CD4-positive, alpha-beta T cell treated with Interleukin-17A for 1 hour (primary cell): ENCODE measurements around the gene SPRTN.

ENCODE experiments used
- DNase-seq: peaks from one replicate; pipeline ENCODE4 v3.0.0-alpha.2; 2020

The SPRTN gene, protein sequence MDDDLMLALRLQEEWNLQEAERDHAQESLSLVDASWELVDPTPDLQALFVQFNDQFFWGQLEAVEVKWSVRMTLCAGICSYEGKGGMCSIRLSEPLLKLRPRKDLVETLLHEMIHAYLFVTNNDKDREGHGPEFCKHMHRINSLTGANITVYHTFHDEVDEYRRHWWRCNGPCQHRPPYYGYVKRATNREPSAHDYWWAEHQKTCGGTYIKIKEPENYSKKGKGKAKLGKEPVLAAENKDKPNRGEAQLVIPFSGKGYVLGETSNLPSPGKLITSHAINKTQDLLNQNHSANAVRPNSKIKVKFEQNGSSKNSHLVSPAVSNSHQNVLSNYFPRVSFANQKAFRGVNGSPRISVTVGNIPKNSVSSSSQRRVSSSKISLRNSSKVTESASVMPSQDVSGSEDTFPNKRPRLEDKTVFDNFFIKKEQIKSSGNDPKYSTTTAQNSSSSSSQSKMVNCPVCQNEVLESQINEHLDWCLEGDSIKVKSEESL

GRCh38 chr1:231338270-231339128 lies at the start of gene SPRTN:
SPRTN (plus strand) TSS chr1:231338293; CDS start chr1:231338384, 91 bp downstream.
- DNase-seq, result no peak

- DNase-seq, result no peak
Measured at GRCh38 chr1:231295938-231296337, 42.2 kb upstream of the SPRTN start.

DNA sequence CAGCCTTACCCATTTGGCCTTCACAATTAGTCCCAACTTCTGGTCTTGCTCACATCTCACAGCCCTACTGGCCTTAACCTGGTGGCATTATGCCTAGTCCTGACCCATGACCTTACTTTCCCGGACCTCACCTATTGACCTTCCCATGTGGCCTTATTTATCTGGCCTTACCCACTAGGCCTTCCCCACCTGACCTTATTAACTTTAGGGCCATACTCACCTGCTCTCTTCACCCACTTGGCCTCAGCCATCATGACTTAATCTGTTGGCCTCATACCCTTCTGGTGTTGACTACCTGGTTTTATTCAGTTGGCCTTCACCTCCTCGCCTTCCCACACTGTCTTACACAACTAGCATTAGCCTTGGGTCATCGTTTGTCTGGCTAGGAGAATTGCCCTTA lies 36.1 kb upstream of the SPRTN start:
- no peak for DNase-seq

GRCh38 chr1:231310391-231310934 lies 27.6 kb upstream of the SPRTN start:
- no peak for DNase-seq

- DNase-seq, result no peak
Measured at GRCh38 chr1:231311720-231312431, 26.2 kb upstream of the SPRTN start.

- DNase-seq, result no peak
Measured at GRCh38 chr1:231312432-231312788, 25.7 kb upstream of the SPRTN start.

- no peak for DNase-seq
Measured at GRCh38 chr1:231313661-231314060, 24.4 kb upstream of the SPRTN start.

DNA sequence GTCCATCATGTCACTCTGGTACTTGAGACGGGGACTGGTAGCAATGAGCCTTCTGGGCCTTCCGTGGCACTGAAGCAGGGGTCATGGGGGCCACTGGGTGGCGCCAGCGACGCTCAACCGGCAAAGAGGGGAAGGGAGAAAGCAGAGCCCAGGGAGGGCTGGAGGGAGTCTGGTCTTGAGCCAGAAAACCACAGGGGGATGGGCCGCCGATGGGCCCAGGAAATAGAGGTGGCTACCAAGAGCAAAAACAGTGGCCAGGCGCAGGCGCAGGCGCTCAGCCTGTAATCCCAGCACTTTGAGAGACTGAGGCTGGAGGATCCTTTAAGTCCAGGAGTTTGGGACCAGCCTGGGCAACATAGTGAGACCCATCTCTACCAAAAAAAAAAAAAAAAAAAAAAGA lies 22.2 kb upstream of the SPRTN start:
- DNase-seq, result peak; percentile 38

GRCh38 chr1:231317306-231318014 lies 20.6 kb upstream of the SPRTN start:
- DNase-seq, result no peak

- DNase-seq, result no peak
Measured at GRCh38 chr1:231318015-231318355, 20.1 kb upstream of the SPRTN start.

- no peak for DNase-seq
Measured at GRCh38 chr1:231318568-231318967, 19.5 kb upstream of the SPRTN start.

DNA sequence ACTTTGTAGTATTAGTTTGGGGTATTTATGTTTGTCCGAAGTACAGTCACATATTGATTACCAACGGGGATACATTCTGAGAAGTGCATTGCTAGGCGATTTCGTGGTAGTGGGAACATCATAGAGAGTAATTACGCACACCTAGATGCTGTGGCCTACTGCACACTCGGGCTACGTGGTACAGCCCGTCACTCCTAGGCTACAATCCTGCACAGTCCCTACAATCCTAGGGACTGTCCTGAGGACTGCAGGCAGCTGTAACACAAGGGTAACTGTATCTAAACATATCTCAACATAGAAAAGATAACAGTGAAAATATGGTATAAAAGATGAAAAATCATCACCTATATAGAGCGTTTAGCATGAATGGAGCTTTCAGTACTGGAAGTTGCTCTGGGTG lies 19.0 kb upstream of the SPRTN start:
- DNase-seq, result no peak

GRCh38 chr1:231322880-231323530 lies 15.1 kb upstream of the SPRTN start:
- DNase-seq, result no peak

DNA sequence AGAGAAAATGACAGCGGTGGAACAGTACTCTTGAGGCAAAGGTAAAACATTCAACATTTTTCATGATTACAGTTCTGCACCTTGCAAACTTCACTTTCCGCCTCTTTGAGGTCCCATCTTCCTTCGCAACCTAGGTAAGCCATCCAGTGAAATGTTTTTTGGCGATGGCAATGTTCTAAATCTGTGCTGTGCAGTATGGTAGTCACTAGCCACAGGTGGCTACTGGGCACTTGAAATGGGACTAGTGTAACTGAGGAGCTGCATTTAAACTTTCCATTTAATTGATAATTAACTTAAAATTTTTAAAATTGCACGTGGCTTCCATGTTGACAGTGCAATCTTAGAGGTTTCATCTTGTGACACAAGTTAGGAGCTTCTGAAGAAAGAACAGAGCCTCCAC lies 13.4 kb upstream of the SPRTN start:
- no peak for DNase-seq

- no peak for DNase-seq
Measured at GRCh38 chr1:231326248-231326647, 11.8 kb upstream of the SPRTN start.

- no peak for DNase-seq
Measured at GRCh38 chr1:231327617-231328016, 10.5 kb upstream of the SPRTN start.

DNA sequence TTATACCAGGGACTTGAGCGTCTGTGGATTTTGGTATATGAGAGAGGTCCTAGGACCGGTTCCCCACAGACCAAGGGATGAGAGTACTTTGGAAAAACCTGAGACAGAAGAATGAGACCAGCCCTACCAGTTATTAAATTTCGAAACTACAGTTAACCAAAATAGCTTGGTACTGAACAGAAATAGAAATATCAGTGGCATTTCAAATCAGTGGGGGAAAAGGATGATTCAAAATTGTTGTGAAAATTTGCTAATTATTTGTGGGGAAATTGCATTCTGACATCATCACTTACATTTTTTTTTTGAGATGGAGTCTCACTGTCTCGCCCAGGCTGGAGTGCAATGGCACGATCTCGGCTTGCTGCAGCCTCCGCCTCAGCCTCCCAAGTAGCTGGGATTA lies 8.6 kb upstream of the SPRTN start:
- no peak for DNase-seq

DNA sequence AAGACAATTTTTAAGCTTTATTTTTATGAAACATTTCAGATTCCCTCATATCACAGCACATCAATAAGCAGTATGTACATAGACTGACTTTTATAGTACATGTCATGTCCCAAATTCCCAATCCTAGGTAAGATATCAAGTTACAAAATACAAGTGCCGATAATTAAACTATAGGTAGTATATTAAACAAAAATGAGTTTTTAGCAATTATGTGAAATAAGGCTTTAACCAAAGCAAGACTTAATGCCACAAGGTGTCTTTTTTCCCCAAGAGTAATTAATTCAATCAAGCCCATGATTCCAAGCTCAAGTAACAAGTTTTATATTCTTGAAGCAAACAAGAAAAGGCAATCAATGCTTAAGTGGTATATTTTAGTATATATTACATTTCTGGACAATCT lies 5.3 kb upstream of the SPRTN start:
- no peak for DNase-seq

DNA sequence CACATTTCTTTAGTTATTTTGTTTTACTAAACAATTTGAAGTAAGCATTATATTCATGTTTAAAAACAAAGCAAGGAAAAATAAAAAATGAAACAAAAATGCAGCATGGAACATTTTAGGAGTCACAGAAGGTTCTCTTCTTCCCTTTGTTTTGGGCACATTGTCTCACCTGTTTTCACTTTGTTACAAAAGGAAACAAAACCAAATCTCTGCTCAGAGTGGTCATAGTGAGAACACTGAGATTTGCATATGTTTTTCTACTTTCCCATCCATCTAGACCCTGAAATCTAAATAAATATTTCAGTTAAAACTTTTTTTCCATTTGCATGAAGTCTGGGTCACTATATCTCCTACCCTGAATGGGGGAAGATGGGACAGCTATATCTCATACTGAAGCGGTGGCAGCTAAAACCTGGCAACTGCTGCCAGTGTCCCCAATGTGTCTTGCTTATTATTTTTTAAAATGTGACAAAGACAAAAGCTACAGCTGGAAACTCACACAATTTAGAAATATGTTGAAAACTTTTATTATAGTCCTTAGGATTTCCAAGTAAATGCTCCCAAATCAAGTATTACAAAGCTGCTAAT lies 3.9 kb upstream of the SPRTN start:
- no peak for DNase-seq

- no peak for DNase-seq
Measured at GRCh38 chr1:231334952-231335351, 3.1 kb upstream of the SPRTN start.
